DND-41 (cell line): ENCODE results near the gene VSIG10L2.

Experiments used
- EZH2 ChIP-seq: IDR thresholded peaks from 3 replicates; pipeline ENCODE4 v1.6.1; 2012; ENCODE audit warnings: borderline replicate concordance, low read depth, mild to moderate bottlenecking, moderate library complexity, low read length, inconsistent platforms; ENCODE audit not compliant: severe bottlenecking
- TF ChIP-seq, protein P1 (sequence below): IDR thresholded peaks from 2 replicates; pipeline ENCODE4 v1.5.1; 2012; ENCODE audit warnings: borderline replicate concordance, low read length, moderate library complexity, mild to moderate bottlenecking; ENCODE audit not compliant: poor library complexity, severe bottlenecking; ENCODE audit errors: extremely low read depth

DNA sequence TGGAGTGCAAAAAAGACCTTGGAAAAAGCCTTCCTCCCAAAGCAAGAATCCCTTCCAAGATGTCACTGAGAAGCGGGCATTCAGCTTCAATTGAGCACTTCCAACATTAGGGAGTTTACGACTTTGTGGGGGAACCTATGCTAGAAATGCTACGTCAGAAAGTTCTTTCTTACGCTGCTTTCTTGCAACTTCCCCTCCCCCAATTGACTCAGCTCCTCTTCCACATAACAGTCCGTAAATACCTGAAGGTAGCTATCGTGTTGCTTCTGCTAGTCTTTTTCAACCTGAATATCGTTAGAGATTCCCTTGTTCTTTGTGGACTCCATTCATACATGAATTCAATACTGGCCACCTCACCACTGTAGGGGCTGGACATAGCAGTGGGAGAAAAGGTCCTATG is 47.0 kb downstream of the VSIG10L2 start:
- TF ChIP-seq, protein P1, sequence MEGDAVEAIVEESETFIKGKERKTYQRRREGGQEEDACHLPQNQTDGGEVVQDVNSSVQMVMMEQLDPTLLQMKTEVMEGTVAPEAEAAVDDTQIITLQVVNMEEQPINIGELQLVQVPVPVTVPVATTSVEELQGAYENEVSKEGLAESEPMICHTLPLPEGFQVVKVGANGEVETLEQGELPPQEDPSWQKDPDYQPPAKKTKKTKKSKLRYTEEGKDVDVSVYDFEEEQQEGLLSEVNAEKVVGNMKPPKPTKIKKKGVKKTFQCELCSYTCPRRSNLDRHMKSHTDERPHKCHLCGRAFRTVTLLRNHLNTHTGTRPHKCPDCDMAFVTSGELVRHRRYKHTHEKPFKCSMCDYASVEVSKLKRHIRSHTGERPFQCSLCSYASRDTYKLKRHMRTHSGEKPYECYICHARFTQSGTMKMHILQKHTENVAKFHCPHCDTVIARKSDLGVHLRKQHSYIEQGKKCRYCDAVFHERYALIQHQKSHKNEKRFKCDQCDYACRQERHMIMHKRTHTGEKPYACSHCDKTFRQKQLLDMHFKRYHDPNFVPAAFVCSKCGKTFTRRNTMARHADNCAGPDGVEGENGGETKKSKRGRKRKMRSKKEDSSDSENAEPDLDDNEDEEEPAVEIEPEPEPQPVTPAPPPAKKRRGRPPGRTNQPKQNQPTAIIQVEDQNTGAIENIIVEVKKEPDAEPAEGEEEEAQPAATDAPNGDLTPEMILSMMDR: no peak
- no peak for TF ChIP-seq EZH2
